Loucy (cell line): ENCODE data around the gene FLCN.
"Not testable (repeated sequence)": the region's sequence is repeated elsewhere in the genome, so short reads cannot be mapped to it uniquely, and the experiment has no call there.

ENCODE experiments used
- H2AFZ ChIP-seq: fragments of 200-600 bp; sonication (generic); 2 replicates; pipeline ENCODE4 v1.6.0; 2016; ENCODE audit warnings: antibody characterized with exemption, mild to moderate bottlenecking, low read length, moderate library complexity
- H3F3A ChIP-seq: fragments of 200-600 bp; 2 replicates; pipeline ENCODE4 v1.6.0; 2016; ENCODE audit warnings: antibody characterized with exemption, low read depth, mild to moderate bottlenecking
- H3K27me3 ChIP-seq: fragments of 200-600 bp; sonication (generic); 2 replicates; pipeline ENCODE4 v1.6.1; 2014; ENCODE audit warnings: low read length, mild to moderate bottlenecking; ENCODE audit not compliant: insufficient read depth, poor library complexity, severe bottlenecking
- H3K36me3 ChIP-seq: fragments of 200-600 bp; sonication (generic); 2 replicates; pipeline ENCODE4 v1.6.1; 2016; ENCODE audit warnings: low read length; ENCODE audit not compliant: insufficient read depth
- H3K4me1 ChIP-seq: fragments of 200-600 bp; sonication (generic); 2 replicates; pipeline ENCODE4 v1.5.1; 2014; ENCODE audit warnings: low read length, mild to moderate bottlenecking; ENCODE audit not compliant: insufficient read depth, poor library complexity, severe bottlenecking
- H3K4me2 ChIP-seq: fragments of 200-600 bp; sonication (generic); 2 replicates; pipeline ENCODE4 v1.6.0; 2014; ENCODE audit warnings: antibody characterized with exemption, low read length, low read depth, mild to moderate bottlenecking; ENCODE audit not compliant: poor library complexity, severe bottlenecking
- H3K4me3 ChIP-seq: fragments of 200-600 bp; sonication (generic); 2 replicates; pipeline ENCODE4 v1.5.1; 2014; ENCODE audit warnings: low read length, mild to moderate bottlenecking, mixed read lengths; ENCODE audit not compliant: poor library complexity, severe bottlenecking
- H3K79me2 ChIP-seq: fragments of 200-600 bp; sonication (generic); 2 replicates; pipeline ENCODE4 v1.6.1; 2014; ENCODE audit warnings: low read length; ENCODE audit not compliant: insufficient read depth
- H3K9ac ChIP-seq: fragments of 200-600 bp; sonication (generic); 2 replicates; pipeline ENCODE4 v1.6.0; 2014; ENCODE audit warnings: mild to moderate bottlenecking, low read depth, low read length, moderate library complexity; ENCODE audit not compliant: poor library complexity, severe bottlenecking
- H3K9me2 ChIP-seq: fragments of 200-600 bp; sonication (generic); replicated peaks from 2 replicates; pipeline ENCODE4 v1.6.1; 2016; ENCODE audit warnings: low read depth, low read length, mixed read lengths
- H3K9me3 ChIP-seq: fragments of 200-600 bp; sonication (generic); 2 replicates; pipeline ENCODE4 v1.6.1; 2014; ENCODE audit warnings: mild to moderate bottlenecking, antibody characterized with exemption, low read length, low read depth; ENCODE audit not compliant: insufficient read depth
- H4K20me1 ChIP-seq: fragments of 200-600 bp; sonication (generic); 2 replicates; pipeline ENCODE4 v1.6.0; 2014; ENCODE audit warnings: antibody characterized with exemption, low read length, mild to moderate bottlenecking; ENCODE audit not compliant: insufficient read depth, poor library complexity, severe bottlenecking
- CTCF ChIP-seq: fragments of 200-600 bp; sonication (generic); conservative IDR thresholded peaks from 2 replicates; pipeline ENCODE4 v1.5.1; 2014; ENCODE audit warnings: mild to moderate bottlenecking, antibody characterized with exemption, low read length
- EZH2phosphoT487 ChIP-seq: fragments of 200-600 bp; IDR thresholded peaks from 2 replicates; pipeline ENCODE4 v1.6.1; 2018; ENCODE audit warnings: antibody characterized with exemption, mild to moderate bottlenecking, moderate library complexity, borderline replicate concordance

Gene FLCN

GRCh38 chr17:17186051-17186450 lies 50.9 kb downstream of the FLCN start:
- H3K36me3 ChIP-seq = peaks cover 18% of the 10 kb centered on the region; the same call in 1 of the 2 replicates
- H3K4me2 ChIP-seq = no peak overlapping the region
- no peaks in the 10 kb centered on the region; the same call in 1 of the 2 replicates for H3F3A ChIP-seq
- no peaks in the 10 kb centered on the region for H3K79me2 ChIP-seq
- H2AFZ ChIP-seq = no peak overlapping the region
- H3K9me2 ChIP-seq = no peaks in the 10 kb centered on the region
- H3K4me3 ChIP-seq = no peak overlapping the region
- no peaks in the 10 kb centered on the region for H4K20me1 ChIP-seq
- H3K4me1 ChIP-seq = peaks cover 20% of the 10 kb centered on the region
- no peaks in the 10 kb centered on the region for H3K9me3 ChIP-seq
- no peak overlapping the region for H3K9ac ChIP-seq
- no peaks in the 10 kb centered on the region for H3K27me3 ChIP-seq
- TF ChIP-seq CTCF = no peak
- no peak for TF ChIP-seq EZH2phosphoT487

- H3K9ac ChIP-seq, H4K20me1 ChIP-seq, H2AFZ ChIP-seq, H3K9me2 ChIP-seq, H3K79me2 ChIP-seq, H3K4me3 ChIP-seq, H3K4me2 ChIP-seq, H3F3A ChIP-seq, H3K27me3 ChIP-seq, H3K9me3 ChIP-seq: not testable (repeated sequence)
- peaks cover 20% of the 10 kb centered on the region for H3K4me1 ChIP-seq
- peaks cover 26% of the 10 kb centered on the region; the same call in 1 of the 2 replicates for H3K36me3 ChIP-seq
These were observed 51.8 kb downstream of the FLCN start for GRCh38 chr17:17184985-17185757.

GRCh38 chr17:17183744-17184143 lies 53.2 kb downstream of the FLCN start:
- no peaks in the 10 kb centered on the region for H3K79me2 ChIP-seq
- H3K9me2 ChIP-seq = no peaks in the 10 kb centered on the region
- peaks cover 24% of the 10 kb centered on the region for H3K4me1 ChIP-seq
- no peaks in the 10 kb centered on the region for H3K27me3 ChIP-seq
- H3K4me3 ChIP-seq = no peak overlapping the region
- peaks cover 35% of the 10 kb centered on the region; the same call in 1 of the 2 replicates for H3K36me3 ChIP-seq
- no peaks in the 10 kb centered on the region for H4K20me1 ChIP-seq
- TF ChIP-seq CTCF (no peak), EZH2phosphoT487 (no peak)
- no peaks in the 10 kb centered on the region for H3F3A ChIP-seq
- H3K4me2 ChIP-seq = no peak overlapping the region
- H2AFZ ChIP-seq = no peak overlapping the region
- H3K9ac ChIP-seq = no peak overlapping the region
- no peaks in the 10 kb centered on the region for H3K9me3 ChIP-seq
